HepG2 (cell line): ENCODE results near the gene COQ8A. TPM values are rescaled to one million over a fixed set of nuclear protein-coding genes. Genes with fewer than 3 reads are reported as not detected.

ENCODE experiments used
- ATAC-seq: fragments of 200-7000 bp; cut with Tn5 transposase; 3 replicates; pipeline ENCODE4 v1.9.1; 2020; ENCODE audit warnings: mild to moderate bottlenecking, moderate library complexity
- BruUV-seq: library from RNA; stranded (reverse); fragments of 400-500 nt; replicated peaks from 2 replicates; lab custom pipeline; 2021; lab: Mats Ljungman, UMichigan
- CTCF ChIA-PET: fragments of 300-600 bp; formaldehyde crosslinking; extraction: SDS; loops from one replicate; lab custom pipeline; 2021; ENCODE audit warnings: low total read pairs, inconsistent platforms, low intra/inter-chr PET ratio; lab: Yijun Ruan, JAX
- POLR2A ChIA-PET: fragments of 350-600 bp; sonication (Branson Sonifier 250); formaldehyde crosslinking; loops from one replicate; lab custom pipeline; 2020; ENCODE audit warnings: antibody characterized with exemption, inconsistent platforms; lab: Yijun Ruan, JAX
- DNase-seq: peaks from one replicate; pipeline ENCODE4 v3.0.0-alpha.2; 2015; ENCODE audit warnings: low spot score
- FAIRE-seq: peaks from 3 replicates; lab custom pipeline; 2011; peaks lifted over from hg19 to GRCh38; lab: Jason Lieb, UNC
- H2AFZ ChIP-seq: one replicate; pipeline ENCODE4 v1.6.1; 2011; ENCODE audit warnings: low read length, inconsistent platforms
- H3K27ac ChIP-seq: fragments of 300-600 bp; 3 replicates; pipeline ENCODE4 v1.8.0; 2011; ENCODE audit warnings: mixed run types, mild to moderate bottlenecking, mixed read lengths, low read length, inconsistent platforms; ENCODE audit not compliant: insufficient read depth; ENCODE audit errors: extremely low read length
- H3K27me3 ChIP-seq, 2 experiments: fragments of 200-600 bp in 1 of 2; 2 replicates in 1 of 2; 3 replicates in 1 of 2; pipeline versions ENCODE4 v1.6.0 to v1.8.0; 2011; ENCODE audit warnings: low read length in 2 of 2, mild to moderate bottlenecking in 2 of 2, moderate library complexity in 2 of 2, inconsistent platforms in 1 of 2; ENCODE audit not compliant: insufficient read depth in 2 of 2, control insufficient read depth in 1 of 2
- H3K36me3 ChIP-seq, 2 experiments: fragments of 200-600 bp in 1 of 2; replicated peaks in 1 of 2; 2 replicates in 1 of 2; 3 replicates in 1 of 2; pipeline versions ENCODE4 v1.5.1 to v1.8.0; 2011; ENCODE audit warnings: low read length in 2 of 2, inconsistent platforms in 1 of 2; ENCODE audit not compliant: insufficient read depth in 2 of 2, control insufficient read depth in 1 of 2
- H3K4me1 ChIP-seq: 2 replicates; pipeline ENCODE4 v1.5.1; 2012; ENCODE audit warnings: low read length, inconsistent platforms; ENCODE audit not compliant: insufficient read depth
- H3K4me2 ChIP-seq: 2 replicates; pipeline ENCODE4 v1.6.0; 2011; ENCODE audit warnings: low read depth, low read length, inconsistent platforms
- H3K4me3 ChIP-seq, 3 experiments: fragments of 200-600 bp in 1 of 3; sonication (generic), shearing (Covaris generic) in 1 of 3; replicated peaks in 1 of 3; 2 replicates each; pipeline ENCODE4 v1.5.1; 2011 to 2016; ENCODE audit warnings: low read length in 3 of 3, inconsistent platforms in 2 of 3, low read depth in 2 of 3, mild to moderate bottlenecking in 2 of 3, control low read depth in 1 of 3, mixed read lengths in 1 of 3; ENCODE audit not compliant: insufficient read depth in 1 of 3
- H3K79me2 ChIP-seq: one replicate; pipeline ENCODE4 v1.6.1; 2011; ENCODE audit warnings: low read length, inconsistent platforms; ENCODE audit not compliant: insufficient read depth
- H3K9ac ChIP-seq: 2 replicates; pipeline ENCODE4 v1.6.0; 2011; ENCODE audit warnings: mild to moderate bottlenecking, low read depth, low read length, inconsistent platforms; ENCODE audit not compliant: insufficient read depth
- H3K9me3 ChIP-seq: 2 replicates; pipeline ENCODE4 v1.5.1; 2012; ENCODE audit warnings: mild to moderate bottlenecking, low read length
- H4K20me1 ChIP-seq: 2 replicates; pipeline ENCODE4 v1.6.0; 2011; ENCODE audit warnings: inconsistent platforms, mild to moderate bottlenecking, low read length, moderate library complexity; ENCODE audit not compliant: insufficient read depth
- BCL6 ChIP-seq: IDR thresholded peaks from 2 replicates; pipeline ENCODE4 v1.6.1; 2016; ENCODE audit warnings: missing genetic modification reagents, missing compliant biosample characterization
- BORCS8-MEF2B ChIP-seq: sonication (generic); formaldehyde crosslinking; IDR thresholded peaks from 2 replicates; pipeline ENCODE4 v1.8.0; 2022; ENCODE audit warnings: mild to moderate bottlenecking, missing genetic modification reagents
- EED ChIP-seq: sonication (generic); formaldehyde crosslinking; IDR thresholded peaks from 2 replicates; pipeline ENCODE4 v1.5.0; 2020; ENCODE audit warnings: mild to moderate bottlenecking, missing genetic modification reagents
- HCFC1 ChIP-seq: fragments of 150-350 bp; IDR thresholded peaks from 2 replicates; pipeline ENCODE4 v1.6.1; 2014; ENCODE audit warnings: low read depth, low read length
- JARID2 ChIP-seq: sonication (generic); formaldehyde crosslinking; IDR thresholded peaks from 2 replicates; pipeline ENCODE4 v1.8.1; 2023; ENCODE audit warnings: missing genetic modification reagents, inconsistent platforms; ENCODE audit not compliant: insufficient replicate concordance
- JUNB ChIP-seq: sonication (generic); formaldehyde crosslinking; IDR thresholded peaks from 2 replicates; pipeline ENCODE4 v1.8.0; 2022; ENCODE audit warnings: missing genetic modification reagents, mild to moderate bottlenecking, borderline replicate concordance
- MAFG ChIP-seq: sonication (generic); formaldehyde crosslinking; IDR thresholded peaks from 2 replicates; pipeline ENCODE4 v1.5.1; 2020; ENCODE audit warnings: mild to moderate bottlenecking, missing genetic modification reagents
- MIXL1 ChIP-seq: IDR thresholded peaks from 2 replicates; pipeline ENCODE4 v1.6.1; 2016
- SIN3A ChIP-seq: IDR thresholded peaks from 2 replicates; pipeline ENCODE4 v1.6.1; 2011; ENCODE audit warnings: low read depth, mild to moderate bottlenecking, control low read depth, low read length, borderline replicate concordance
- ZBTB20 ChIP-seq: sonication (generic); formaldehyde crosslinking; IDR thresholded peaks from 2 replicates; pipeline ENCODE4 v1.8.1; 2023; ENCODE audit warnings: missing genetic modification reagents, low read depth, mild to moderate bottlenecking, borderline replicate concordance
- ZEB1 ChIP-seq: IDR thresholded peaks from 2 replicates; pipeline ENCODE4 v1.6.1; 2012; ENCODE audit warnings: mild to moderate bottlenecking, low read depth, inconsistent platforms; ENCODE audit not compliant: insufficient replicate concordance
- ZFP36L1 ChIP-seq: sonication (generic); formaldehyde crosslinking; IDR thresholded peaks from 2 replicates; pipeline ENCODE4 v1.8.0; 2022; ENCODE audit warnings: mild to moderate bottlenecking, missing genetic modification reagents, moderate library complexity
- ZNF607 ChIP-seq: sonication (generic); formaldehyde crosslinking; IDR thresholded peaks from 2 replicates; pipeline ENCODE4 v1.5.1; 2020; ENCODE audit warnings: missing genetic modification reagents, mild to moderate bottlenecking, borderline replicate concordance
- ZNF746 ChIP-seq: sonication (generic); formaldehyde crosslinking; IDR thresholded peaks from 2 replicates; pipeline ENCODE4 v1.8.0; 2022; ENCODE audit warnings: mild to moderate bottlenecking, missing genetic modification reagents
- ZSCAN29 ChIP-seq: sonication (generic); formaldehyde crosslinking; conservative IDR thresholded peaks from 2 replicates; pipeline ENCODE4 v1.4.0; 2020; ENCODE audit warnings: mild to moderate bottlenecking, missing genetic modification reagents
- WGBS: methylation state at CpG from one replicate; pipeline ENCODE4 v1.1.6; 2017; ENCODE audit warnings: low lambda C conversion rate; 5-methylcytosine and 5-hydroxymethylcytosine counted together
- in situ Hi-C: cut with HindIII; loops from 2 replicates; pipeline ENCODE4 v1.10.0; 2017; ENCODE audit warnings: low pct_unique_long_range_greater_than_20kb; ENCODE audit not compliant: extremely low pct_ligation_motif_present
- intact Hi-C: fragments of 100-400 bp; cut with micrococcal nuclease; formaldehyde crosslinking; loops from one replicate; pipeline ENCODE4 v1.10.0; 2022; ENCODE audit not compliant: unreplicated experiment
- polyA plus RNA-seq, 8 experiments: library from polyadenylated mRNA; depleted of rRNA in 3 of 8; stranded (reverse) in 7 of 8; unstranded in 1 of 8; fragments of >200 nt; fragmentation: Illumina TruSeq in 4 of 8; extraction: Trizol in 4 of 8; gene quantifications; 2 replicates each; pipeline versions ENCODE4 v1.2.1 to v1.2.3, GENCODE V29; 2011 to 2016; ENCODE audit warnings: low read depth in 4 of 8, missing spikeins in 1 of 8, mixed read lengths in 1 of 8; ENCODE audit not compliant: insufficient read depth in 1 of 8
- total RNA-seq, 5 experiments: library from RNA; depleted of rRNA; stranded (reverse); fragments of >200 nt; fragmentation: Illumina TruSeq; extraction: Trizol; gene quantifications; 2 replicates each; pipeline ENCODE4 v1.2.3, GENCODE V29; 2016; ENCODE audit warnings: low read depth in 1 of 5
- TF ChIP-seq, protein P1 (sequence below): sonication (generic); formaldehyde crosslinking; conservative IDR thresholded peaks from 2 replicates; pipeline ENCODE4 v1.4.0; 2020; ENCODE audit warnings: missing genetic modification reagents
- TF ChIP-seq, protein P2 (sequence below): sonication (generic); formaldehyde crosslinking; IDR thresholded peaks from 2 replicates; pipeline ENCODE4 v1.4.0; 2020; ENCODE audit warnings: missing genetic modification reagents
- TF ChIP-seq, protein P3 (sequence below): sonication (generic); formaldehyde crosslinking; IDR thresholded peaks from 2 replicates; pipeline ENCODE4 v1.4.0; 2020; ENCODE audit warnings: missing genetic modification reagents, borderline replicate concordance
- TF ChIP-seq, protein P4 (sequence below): sonication (generic); formaldehyde crosslinking; IDR thresholded peaks from 2 replicates; pipeline ENCODE4 v1.4.0; 2020; ENCODE audit warnings: missing genetic modification reagents, mild to moderate bottlenecking, borderline replicate concordance

Gene COQ8A
- total and polyA plus RNA-seq, 2 of the 13 experiments (the other 11 are each of a cell fraction or from before 2014, with no cell fraction given), result 60.4 to 88.7 TPM

DNA sequence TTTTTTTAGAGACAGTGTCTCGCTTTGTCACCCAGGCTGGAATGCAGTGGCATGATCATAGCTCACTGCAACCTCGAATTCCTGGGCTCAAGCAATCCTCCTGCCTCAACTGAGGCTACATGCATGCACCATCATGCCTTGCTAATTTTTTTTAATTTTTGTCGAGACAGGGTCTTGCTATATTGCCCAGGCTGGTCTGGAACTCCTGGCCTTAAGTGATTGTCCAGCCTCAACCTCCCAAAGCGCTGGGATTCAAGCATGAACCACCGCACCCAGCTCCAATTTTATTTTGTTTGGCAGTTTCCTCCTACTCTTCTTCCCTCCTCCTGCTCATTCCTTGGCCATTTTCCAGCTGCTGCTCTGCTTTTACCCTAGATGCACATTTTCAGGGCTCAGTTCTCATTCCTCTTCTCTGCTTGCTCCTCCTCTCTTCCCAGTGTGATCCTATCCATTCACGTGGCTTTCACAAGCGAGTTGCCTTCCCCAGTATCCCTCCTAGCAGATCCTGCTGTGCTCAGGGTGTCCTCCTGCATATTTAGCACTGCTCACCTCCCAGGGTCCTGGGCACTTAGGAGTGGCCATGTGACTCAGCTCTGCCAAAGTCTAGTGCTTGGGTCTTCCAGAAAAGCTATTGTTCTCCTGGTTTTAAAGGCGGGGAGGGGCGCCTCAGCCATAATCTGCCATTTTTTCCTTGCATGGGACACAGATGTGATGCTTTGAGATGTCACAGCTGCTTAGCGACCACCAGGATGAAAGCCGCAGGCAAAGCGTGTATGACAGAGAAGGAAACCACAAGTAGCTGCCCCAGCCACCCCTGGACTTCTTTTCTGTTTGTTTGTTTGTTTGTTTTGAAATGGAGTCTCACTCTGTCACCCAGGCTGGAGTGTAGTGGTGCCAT, 36.0 kb upstream of the COQ8A start:
- ATAC-seq, result no peak
- POLR2A ChIA-PET, result no interaction called here
- WGBS, result 96% methylated on average over 12 of the region's 12 CpGs

More for the DNA sequence above, 36.0 kb upstream of the COQ8A start:
- no TSS peak for BruUV-seq
- Histone ChIP-seq H3K4me1 (no peaks in the 10 kb centered on the region), H3K4me2 (no peak overlapping the region), H3K4me3 (no peak overlapping the region), H4K20me1 (no peaks in the 10 kb centered on the region), H3K27ac (no peak overlapping the region), H3K79me2 (no peaks in the 10 kb centered on the region), H3K27me3 (no peaks in the 10 kb centered on the region), H3K36me3 (no peaks in the 10 kb centered on the region), H3K9ac (no peak overlapping the region), H2AFZ (no peak overlapping the region), H3K9me3 (no peaks in the 10 kb centered on the region)
- CTCF ChIA-PET, result no interaction called here
- intact Hi-C loops, result no loop called here
- FAIRE-seq (no peak), DNase-seq (no peak)
- in situ Hi-C loops, result no loop called here
- TF ChIP-seq ZNF607, result no peak
- TF ChIP-seq BORCS8-MEF2B, result no peak
- no peak for TF ChIP-seq HCFC1
- TF ChIP-seq ZNF746, result no peak
- TF ChIP-seq, protein P1, sequence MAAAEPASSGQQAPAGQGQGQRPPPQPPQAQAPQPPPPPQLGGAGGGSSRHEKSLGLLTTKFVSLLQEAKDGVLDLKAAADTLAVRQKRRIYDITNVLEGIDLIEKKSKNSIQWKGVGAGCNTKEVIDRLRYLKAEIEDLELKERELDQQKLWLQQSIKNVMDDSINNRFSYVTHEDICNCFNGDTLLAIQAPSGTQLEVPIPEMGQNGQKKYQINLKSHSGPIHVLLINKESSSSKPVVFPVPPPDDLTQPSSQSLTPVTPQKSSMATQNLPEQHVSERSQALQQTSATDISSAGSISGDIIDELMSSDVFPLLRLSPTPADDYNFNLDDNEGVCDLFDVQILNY (CRISPR knock-in tag), result no peak
- no peak for TF ChIP-seq BCL6
- TF ChIP-seq JARID2 (CRISPR knock-in tag), result no peak
- TF ChIP-seq, protein P2, sequence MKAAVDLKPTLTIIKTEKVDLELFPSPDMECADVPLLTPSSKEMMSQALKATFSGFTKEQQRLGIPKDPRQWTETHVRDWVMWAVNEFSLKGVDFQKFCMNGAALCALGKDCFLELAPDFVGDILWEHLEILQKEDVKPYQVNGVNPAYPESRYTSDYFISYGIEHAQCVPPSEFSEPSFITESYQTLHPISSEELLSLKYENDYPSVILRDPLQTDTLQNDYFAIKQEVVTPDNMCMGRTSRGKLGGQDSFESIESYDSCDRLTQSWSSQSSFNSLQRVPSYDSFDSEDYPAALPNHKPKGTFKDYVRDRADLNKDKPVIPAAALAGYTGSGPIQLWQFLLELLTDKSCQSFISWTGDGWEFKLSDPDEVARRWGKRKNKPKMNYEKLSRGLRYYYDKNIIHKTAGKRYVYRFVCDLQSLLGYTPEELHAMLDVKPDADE, result no peak
- TF ChIP-seq, protein P3, sequence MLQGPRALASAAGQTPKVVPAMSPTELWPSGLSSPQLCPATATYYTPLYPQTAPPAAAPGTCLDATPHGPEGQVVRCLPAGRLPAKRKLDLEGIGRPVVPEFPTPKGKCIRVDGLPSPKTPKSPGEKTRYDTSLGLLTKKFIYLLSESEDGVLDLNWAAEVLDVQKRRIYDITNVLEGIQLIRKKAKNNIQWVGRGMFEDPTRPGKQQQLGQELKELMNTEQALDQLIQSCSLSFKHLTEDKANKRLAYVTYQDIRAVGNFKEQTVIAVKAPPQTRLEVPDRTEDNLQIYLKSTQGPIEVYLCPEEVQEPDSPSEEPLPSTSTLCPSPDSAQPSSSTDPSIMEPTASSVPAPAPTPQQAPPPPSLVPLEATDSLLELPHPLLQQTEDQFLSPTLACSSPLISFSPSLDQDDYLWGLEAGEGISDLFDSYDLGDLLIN (CRISPR knock-in tag), result no peak
- no peak for TF ChIP-seq EED (CRISPR knock-in tag)
- TF ChIP-seq JUNB (CRISPR knock-in tag), result no peak
- no peak for TF ChIP-seq ZFP36L1
- TF ChIP-seq MAFG (CRISPR knock-in tag), result no peak
- TF ChIP-seq, protein P4, sequence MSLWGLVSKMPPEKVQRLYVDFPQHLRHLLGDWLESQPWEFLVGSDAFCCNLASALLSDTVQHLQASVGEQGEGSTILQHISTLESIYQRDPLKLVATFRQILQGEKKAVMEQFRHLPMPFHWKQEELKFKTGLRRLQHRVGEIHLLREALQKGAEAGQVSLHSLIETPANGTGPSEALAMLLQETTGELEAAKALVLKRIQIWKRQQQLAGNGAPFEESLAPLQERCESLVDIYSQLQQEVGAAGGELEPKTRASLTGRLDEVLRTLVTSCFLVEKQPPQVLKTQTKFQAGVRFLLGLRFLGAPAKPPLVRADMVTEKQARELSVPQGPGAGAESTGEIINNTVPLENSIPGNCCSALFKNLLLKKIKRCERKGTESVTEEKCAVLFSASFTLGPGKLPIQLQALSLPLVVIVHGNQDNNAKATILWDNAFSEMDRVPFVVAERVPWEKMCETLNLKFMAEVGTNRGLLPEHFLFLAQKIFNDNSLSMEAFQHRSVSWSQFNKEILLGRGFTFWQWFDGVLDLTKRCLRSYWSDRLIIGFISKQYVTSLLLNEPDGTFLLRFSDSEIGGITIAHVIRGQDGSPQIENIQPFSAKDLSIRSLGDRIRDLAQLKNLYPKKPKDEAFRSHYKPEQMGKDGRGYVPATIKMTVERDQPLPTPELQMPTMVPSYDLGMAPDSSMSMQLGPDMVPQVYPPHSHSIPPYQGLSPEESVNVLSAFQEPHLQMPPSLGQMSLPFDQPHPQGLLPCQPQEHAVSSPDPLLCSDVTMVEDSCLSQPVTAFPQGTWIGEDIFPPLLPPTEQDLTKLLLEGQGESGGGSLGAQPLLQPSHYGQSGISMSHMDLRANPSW, result no peak
- TF ChIP-seq SIN3A, result no peak
- no peak for TF ChIP-seq ZBTB20 (CRISPR knock-in tag)
- no peak for TF ChIP-seq ZSCAN29 (CRISPR knock-in tag)
- TF ChIP-seq ZEB1, result no peak
- no peak for TF ChIP-seq MIXL1 (CRISPR knock-in tag)
